ENCODE results near the gene SPATA33.

DNA sequence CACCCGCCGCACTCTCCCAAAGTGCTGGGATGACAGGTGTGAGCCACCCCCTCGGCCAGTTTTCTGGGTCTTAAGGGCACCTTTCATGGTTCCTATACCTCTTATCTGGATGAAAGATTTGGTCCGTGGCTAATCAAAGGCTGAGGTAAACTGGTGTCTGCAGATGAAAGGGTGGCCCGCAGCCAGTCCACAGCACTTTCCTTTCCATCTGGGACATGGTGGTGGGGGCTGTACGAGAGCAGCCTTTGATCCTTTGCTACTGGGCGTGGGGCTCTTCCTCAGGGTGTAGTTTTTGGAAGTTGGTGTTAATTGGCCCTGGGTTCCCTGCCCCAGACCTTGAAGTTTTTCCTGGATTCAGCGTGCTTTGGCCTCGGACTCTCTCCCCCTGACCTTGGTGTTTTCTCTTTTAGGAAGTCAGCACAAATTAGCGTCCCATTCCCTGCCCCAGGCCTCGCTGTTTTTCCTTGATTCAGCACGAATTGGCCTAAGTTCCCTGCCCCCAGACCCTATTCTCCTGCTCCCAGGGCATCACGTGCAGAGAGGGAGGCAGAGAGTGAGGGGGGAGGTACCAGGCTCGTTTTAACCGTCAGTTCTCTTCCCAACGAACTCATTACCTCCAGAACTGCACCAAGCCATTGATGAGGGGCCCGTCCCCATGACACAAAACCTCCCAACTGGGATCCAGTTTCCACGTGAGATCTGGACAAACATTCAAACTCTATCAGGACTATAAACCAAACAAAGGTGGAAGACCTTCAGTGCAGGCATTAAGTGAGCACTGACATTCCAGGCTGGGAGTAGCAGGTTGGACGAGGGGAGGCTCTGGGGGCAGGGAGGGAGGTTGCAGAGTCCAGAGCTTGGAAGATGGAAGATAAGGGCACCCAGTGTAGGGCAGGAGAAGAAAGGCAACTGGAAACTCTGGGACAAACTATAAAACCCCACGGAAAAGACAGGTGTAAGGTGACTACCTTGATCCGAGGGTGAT lies 32.6 kb upstream of the SPATA33 start:
- TF ChIP-seq, protein P1, sequence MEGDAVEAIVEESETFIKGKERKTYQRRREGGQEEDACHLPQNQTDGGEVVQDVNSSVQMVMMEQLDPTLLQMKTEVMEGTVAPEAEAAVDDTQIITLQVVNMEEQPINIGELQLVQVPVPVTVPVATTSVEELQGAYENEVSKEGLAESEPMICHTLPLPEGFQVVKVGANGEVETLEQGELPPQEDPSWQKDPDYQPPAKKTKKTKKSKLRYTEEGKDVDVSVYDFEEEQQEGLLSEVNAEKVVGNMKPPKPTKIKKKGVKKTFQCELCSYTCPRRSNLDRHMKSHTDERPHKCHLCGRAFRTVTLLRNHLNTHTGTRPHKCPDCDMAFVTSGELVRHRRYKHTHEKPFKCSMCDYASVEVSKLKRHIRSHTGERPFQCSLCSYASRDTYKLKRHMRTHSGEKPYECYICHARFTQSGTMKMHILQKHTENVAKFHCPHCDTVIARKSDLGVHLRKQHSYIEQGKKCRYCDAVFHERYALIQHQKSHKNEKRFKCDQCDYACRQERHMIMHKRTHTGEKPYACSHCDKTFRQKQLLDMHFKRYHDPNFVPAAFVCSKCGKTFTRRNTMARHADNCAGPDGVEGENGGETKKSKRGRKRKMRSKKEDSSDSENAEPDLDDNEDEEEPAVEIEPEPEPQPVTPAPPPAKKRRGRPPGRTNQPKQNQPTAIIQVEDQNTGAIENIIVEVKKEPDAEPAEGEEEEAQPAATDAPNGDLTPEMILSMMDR (IDR thresholded peaks at IDR 0.05) = no peak
- no peak for TF ChIP-seq ZFX (IDR thresholded peaks at IDR 0.05; ENCODE audit: borderline replicate concordance)

Data from 22Rv1 (cell line).